Stomach (tissue), 4 donors: ENCODE data around the gene SSTR5.

Experiments used
- EP300 ChIP-seq: sonication (generic); formaldehyde crosslinking; IDR thresholded peaks from one replicate; pipeline ENCODE4 v1.6.1; 2017; ENCODE audit warnings: antibody characterized with exemption
- POLR2A ChIP-seq, 4 donors: fragments of 450-650 bp; IDR thresholded peaks; one replicate each; pipeline ENCODE4 v1.6.1; 2016; ENCODE audit warnings: antibody characterized with exemption in 4 of 4, control low read depth in 2 of 4, mild to moderate bottlenecking in 1 of 4, moderate library complexity in 1 of 4
- POLR2AphosphoS5 ChIP-seq, 3 donors: sonication (generic); formaldehyde crosslinking; IDR thresholded peaks; one replicate each; pipeline ENCODE4 v1.6.1; 2016; ENCODE audit warnings: antibody characterized with exemption in 3 of 3
- TF ChIP-seq, protein P1 (sequence below), 7 experiments: fragments of 450-650 bp in 4 of 7; fragments of 200-600 bp in 3 of 7; sonication (generic) in 3 of 7; IDR thresholded peaks; one replicate each; pipeline ENCODE4 v1.5.1; 2016 to 2019; ENCODE audit warnings: antibody characterized with exemption in 7 of 7, control low read depth in 2 of 7, mild to moderate bottlenecking in 1 of 7

DNA sequence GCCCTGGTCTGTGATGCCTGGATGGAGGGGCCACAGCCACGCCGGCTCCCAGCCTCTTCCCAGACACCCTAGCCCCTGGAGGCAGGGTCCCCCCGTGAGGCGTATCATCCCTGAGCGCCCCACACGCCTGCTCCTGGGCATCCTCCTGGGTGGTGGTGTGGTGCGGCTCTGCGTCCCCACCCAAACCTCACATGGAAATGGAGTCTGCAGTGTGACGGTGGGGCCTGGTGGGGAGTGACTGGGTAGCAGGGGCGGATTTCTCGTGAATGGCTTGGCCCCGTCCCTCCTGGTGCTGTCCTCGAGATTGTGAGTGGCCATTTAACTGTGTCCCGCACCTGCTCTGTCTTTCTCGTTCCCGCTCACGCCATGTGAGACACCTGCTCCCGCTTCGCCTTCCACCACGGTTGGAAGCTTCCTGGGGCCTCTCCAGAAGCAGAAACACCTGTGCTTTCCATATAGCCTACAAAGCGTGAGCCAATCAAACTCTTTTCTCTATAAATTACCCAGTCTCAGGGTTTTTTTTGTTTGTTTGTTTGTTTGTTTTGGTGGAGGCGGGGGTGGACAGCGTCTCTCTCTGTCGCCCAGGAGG, 5.9 kb upstream of the SSTR5 start:
- TF ChIP-seq POLR2AphosphoS5 (IDR thresholded peaks at IDR 0.05), result no peak
- TF ChIP-seq, protein P1, sequence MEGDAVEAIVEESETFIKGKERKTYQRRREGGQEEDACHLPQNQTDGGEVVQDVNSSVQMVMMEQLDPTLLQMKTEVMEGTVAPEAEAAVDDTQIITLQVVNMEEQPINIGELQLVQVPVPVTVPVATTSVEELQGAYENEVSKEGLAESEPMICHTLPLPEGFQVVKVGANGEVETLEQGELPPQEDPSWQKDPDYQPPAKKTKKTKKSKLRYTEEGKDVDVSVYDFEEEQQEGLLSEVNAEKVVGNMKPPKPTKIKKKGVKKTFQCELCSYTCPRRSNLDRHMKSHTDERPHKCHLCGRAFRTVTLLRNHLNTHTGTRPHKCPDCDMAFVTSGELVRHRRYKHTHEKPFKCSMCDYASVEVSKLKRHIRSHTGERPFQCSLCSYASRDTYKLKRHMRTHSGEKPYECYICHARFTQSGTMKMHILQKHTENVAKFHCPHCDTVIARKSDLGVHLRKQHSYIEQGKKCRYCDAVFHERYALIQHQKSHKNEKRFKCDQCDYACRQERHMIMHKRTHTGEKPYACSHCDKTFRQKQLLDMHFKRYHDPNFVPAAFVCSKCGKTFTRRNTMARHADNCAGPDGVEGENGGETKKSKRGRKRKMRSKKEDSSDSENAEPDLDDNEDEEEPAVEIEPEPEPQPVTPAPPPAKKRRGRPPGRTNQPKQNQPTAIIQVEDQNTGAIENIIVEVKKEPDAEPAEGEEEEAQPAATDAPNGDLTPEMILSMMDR (IDR thresholded peaks at IDR 0.05), result no peak
- no peak for TF ChIP-seq POLR2A (IDR thresholded peaks at IDR 0.05)
- no peak for TF ChIP-seq EP300
